D721Med (cell line): ENCODE data around the gene ECHS1.
"Not testable (repeated sequence)": the region's sequence is repeated elsewhere in the genome, so short reads cannot be mapped to it uniquely, and the experiment has no call there.

Experiments
- DNase-seq: peaks from one replicate; pipeline ENCODE4 v3.0.0; 2011; ENCODE audit warnings: low spot score; ENCODE audit not compliant: insufficient read length
- FAIRE-seq: peaks from 2 replicates; lab custom pipeline; 2011; peaks lifted over from hg19 to GRCh38; lab: Jason Lieb, UNC
- TF ChIP-seq, protein P1 (sequence below): IDR thresholded peaks from 2 replicates; pipeline ENCODE4 v1.5.1; 2012; ENCODE audit warnings: mild to moderate bottlenecking, control low read depth; ENCODE audit not compliant: insufficient read depth; ENCODE audit errors: missing control alignments

The ECHS1 gene

GRCh38 chr10:133391249-133391635, 18.1 kb upstream of the ECHS1 start:
- DNase-seq, result no peak
- TF ChIP-seq, protein P1, sequence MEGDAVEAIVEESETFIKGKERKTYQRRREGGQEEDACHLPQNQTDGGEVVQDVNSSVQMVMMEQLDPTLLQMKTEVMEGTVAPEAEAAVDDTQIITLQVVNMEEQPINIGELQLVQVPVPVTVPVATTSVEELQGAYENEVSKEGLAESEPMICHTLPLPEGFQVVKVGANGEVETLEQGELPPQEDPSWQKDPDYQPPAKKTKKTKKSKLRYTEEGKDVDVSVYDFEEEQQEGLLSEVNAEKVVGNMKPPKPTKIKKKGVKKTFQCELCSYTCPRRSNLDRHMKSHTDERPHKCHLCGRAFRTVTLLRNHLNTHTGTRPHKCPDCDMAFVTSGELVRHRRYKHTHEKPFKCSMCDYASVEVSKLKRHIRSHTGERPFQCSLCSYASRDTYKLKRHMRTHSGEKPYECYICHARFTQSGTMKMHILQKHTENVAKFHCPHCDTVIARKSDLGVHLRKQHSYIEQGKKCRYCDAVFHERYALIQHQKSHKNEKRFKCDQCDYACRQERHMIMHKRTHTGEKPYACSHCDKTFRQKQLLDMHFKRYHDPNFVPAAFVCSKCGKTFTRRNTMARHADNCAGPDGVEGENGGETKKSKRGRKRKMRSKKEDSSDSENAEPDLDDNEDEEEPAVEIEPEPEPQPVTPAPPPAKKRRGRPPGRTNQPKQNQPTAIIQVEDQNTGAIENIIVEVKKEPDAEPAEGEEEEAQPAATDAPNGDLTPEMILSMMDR, result no peak
- FAIRE-seq, result no peak

- TF ChIP-seq, protein P1, result no peak
These were observed 17.6 kb upstream of the ECHS1 start for GRCh38 chr10:133390597-133391248.

GRCh38 chr10:133388973-133389818, 16.0 kb upstream of the ECHS1 start:
- no peak for DNase-seq
- FAIRE-seq, result no peak
- TF ChIP-seq, protein P1, result no peak

More at GRCh38 chr10:133390597-133391248, 17.6 kb upstream of the ECHS1 start:
- FAIRE-seq (no peak), DNase-seq (no peak)

DNA sequence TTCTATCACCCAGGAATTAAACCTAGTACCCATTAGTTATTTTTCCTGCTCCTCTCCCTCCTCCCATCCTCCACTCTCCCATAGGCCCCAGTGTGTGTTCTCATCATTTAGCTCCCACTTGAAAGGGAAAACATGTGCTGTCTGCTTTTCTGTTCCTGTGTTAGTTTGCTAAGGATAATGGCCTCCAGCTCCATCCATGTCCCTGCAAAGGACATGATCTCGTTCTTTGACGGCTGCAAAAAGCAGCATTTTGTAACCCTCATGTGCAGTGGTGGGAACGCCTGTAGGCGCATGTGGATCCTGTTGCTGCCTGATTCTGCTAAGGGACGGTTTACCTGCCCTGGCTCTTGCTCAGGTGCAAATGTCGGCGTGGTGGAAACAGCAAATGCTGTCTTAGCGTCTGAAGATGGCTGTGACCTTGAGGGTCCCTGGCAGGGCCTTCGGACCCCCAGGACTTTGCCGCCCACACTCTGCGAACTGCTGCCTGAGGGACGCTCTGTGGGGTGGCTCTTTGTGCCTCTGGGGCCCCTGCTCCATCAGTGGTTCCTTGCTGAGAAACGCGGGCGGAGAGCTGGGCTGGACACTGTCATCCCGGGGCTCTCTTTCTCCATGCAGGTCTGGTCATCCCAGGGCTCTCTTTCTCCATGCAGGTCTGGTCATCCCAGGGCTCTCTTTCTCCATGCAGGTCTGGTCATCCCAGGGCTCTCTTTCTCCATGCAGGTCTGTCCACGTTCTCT, 15.2 kb upstream of the ECHS1 start:
- FAIRE-seq (no peak), DNase-seq (no peak)
- TF ChIP-seq, protein P1, result no peak

DNA sequence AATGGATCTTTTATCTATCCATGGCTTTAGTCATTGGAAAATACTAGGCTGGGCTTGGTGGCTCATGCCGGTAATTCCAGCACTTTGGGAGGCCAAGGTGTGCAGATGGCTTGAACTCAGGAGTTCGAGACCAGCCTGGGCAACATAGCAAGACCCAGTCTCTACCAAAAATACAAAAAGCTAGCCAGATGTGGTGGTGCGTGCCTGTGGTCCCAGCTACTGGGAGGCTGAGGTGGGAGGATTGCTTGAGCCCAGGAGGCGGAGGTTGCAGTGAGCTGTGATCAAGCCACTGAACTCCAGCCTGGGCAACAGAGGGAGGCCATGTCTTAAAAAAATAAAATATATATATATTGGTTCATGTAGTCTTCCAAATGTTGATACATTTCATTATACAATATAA, 13.8 kb upstream of the ECHS1 start:
- DNase-seq, FAIRE-seq: not testable (repeated sequence)

DNA sequence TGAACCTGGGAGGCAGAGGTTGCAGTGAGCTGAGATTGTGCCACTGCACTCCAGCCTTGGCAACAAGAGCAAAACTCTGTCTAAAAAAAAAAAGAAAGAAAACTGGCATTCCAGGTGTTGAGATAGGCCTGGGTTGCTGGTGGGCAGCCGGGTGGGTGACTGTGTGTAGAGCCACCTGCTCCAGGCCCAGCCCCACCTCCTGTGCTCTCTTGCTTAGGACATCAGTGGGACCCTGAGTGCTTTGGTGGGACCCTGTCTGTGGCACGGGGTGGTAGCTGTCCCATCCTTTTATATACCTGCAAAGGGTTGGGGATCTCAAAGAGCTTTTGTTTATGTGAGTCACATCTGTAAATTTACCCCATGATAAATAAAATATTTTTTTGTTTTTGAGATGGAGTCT, 12.1 kb upstream of the ECHS1 start:
- no peak for DNase-seq
- TF ChIP-seq, protein P1, result no peak
- FAIRE-seq, result no peak

GRCh38 chr10:133384071-133384470, 10.9 kb upstream of the ECHS1 start:
- no peak for DNase-seq
- FAIRE-seq, result no peak
- TF ChIP-seq, protein P1, result no peak
